GM12878 (cell line): ENCODE data around the gene RIOX2. TPM values are rescaled to one million over a fixed set of nuclear protein-coding genes. Genes with fewer than 3 reads are reported as not detected.

Experiments
- ATAC-seq: fragments of 200-7000 bp; cut with Tn5 transposase; 3 replicates; pipeline ENCODE4 v1.9.1; 2020; ENCODE audit warnings: mild to moderate bottlenecking, moderate library complexity
- BruUV-seq: library from RNA; stranded (reverse); fragments of 400-500 nt; replicated peaks from 2 replicates; lab custom pipeline; 2021; lab: Mats Ljungman, UMichigan
- CTCF ChIA-PET: fragments of 300-600 bp; sonication (Branson Sonifier 250); formaldehyde crosslinking; extraction: SDS; loops from one replicate; lab custom pipeline; 2021; ENCODE audit warnings: inconsistent platforms; lab: Yijun Ruan, JAX
- POLR2A ChIA-PET: fragments of 350-600 bp; formaldehyde crosslinking; extraction: SDS; loops from one replicate; lab custom pipeline; 2021; ENCODE audit warnings: inconsistent platforms; lab: Charles Lee
- RAD21 ChIA-PET: fragments of 300-600 bp; sonication (Branson Sonifier 250); formaldehyde crosslinking; loops from one replicate; lab custom pipeline; 2023; ENCODE audit warnings: antibody characterized with exemption; ENCODE audit not compliant: unreplicated experiment; lab: Charles Lee
- SMC1A ChIA-PET: fragments of 300-600 bp; sonication (Branson Sonifier 250); formaldehyde crosslinking; loops from one replicate; lab custom pipeline; 2023; ENCODE audit not compliant: unreplicated experiment, uncharacterized antibody; lab: Charles Lee
- DNase-seq: peaks from one replicate; pipeline ENCODE4 v3.0.0-alpha.2; 2011; ENCODE audit warnings: low read depth, low spot score
- FAIRE-seq: peaks from 3 replicates; lab custom pipeline; 2011; peaks lifted over from hg19 to GRCh38; lab: Jason Lieb, UNC
- H2AFZ ChIP-seq: 2 replicates; pipeline ENCODE4 v1.6.0; 2011; ENCODE audit warnings: low read depth, low read length, control low read depth; ENCODE audit not compliant: control insufficient read depth
- H3K27ac ChIP-seq: 2 replicates; pipeline ENCODE4 v1.5.1; 2011; ENCODE audit warnings: control low read depth; ENCODE audit not compliant: control insufficient read depth, insufficient read depth
- H3K27me3 ChIP-seq, 2 experiments: replicated peaks in 1 of 2; 2 replicates each; pipeline versions ENCODE4 v1.6.0 to v1.6.1; 2011; ENCODE audit warnings: low read length in 1 of 2; ENCODE audit not compliant: control insufficient read depth in 2 of 2, insufficient read depth in 2 of 2
- H3K36me3 ChIP-seq, 2 experiments: 2 replicates each; pipeline ENCODE4 v1.5.1; 2011; ENCODE audit warnings: low read length in 1 of 2; ENCODE audit not compliant: control insufficient read depth in 2 of 2, insufficient read depth in 2 of 2
- H3K4me1 ChIP-seq: 2 replicates; pipeline ENCODE4 v1.6.1; 2011; ENCODE audit warnings: mild to moderate bottlenecking, low read length, moderate library complexity, mixed read lengths; ENCODE audit not compliant: control insufficient read depth, insufficient read depth
- H3K4me2 ChIP-seq: 2 replicates; pipeline ENCODE4 v1.6.0; 2011; ENCODE audit warnings: control low read depth; ENCODE audit not compliant: control insufficient read depth, insufficient read depth
- H3K4me3 ChIP-seq: fragments of 200-600 bp; sonication (generic); 2 replicates; pipeline ENCODE4 v1.5.1; 2016
- H3K79me2 ChIP-seq: 2 replicates; pipeline ENCODE4 v1.6.0; 2011; ENCODE audit warnings: low read length; ENCODE audit not compliant: control insufficient read depth, insufficient read depth
- H3K9ac ChIP-seq: 2 replicates; pipeline ENCODE4 v1.8.0; 2011; ENCODE audit warnings: low read length, control low read depth, mixed read lengths; ENCODE audit not compliant: control insufficient read depth, insufficient read depth
- H3K9me3 ChIP-seq: replicated peaks from 3 replicates; pipeline ENCODE4 v1.5.1; 2011; ENCODE audit warnings: mild to moderate bottlenecking, low read length; ENCODE audit not compliant: control insufficient read depth, insufficient read depth
- H4K20me1 ChIP-seq: 2 replicates; pipeline ENCODE4 v1.6.0; 2011; ENCODE audit not compliant: control insufficient read depth, insufficient read depth
- CHD1 ChIP-seq: IDR thresholded peaks from 2 replicates; pipeline ENCODE4 v1.6.1; 2012; ENCODE audit warnings: low read depth, low read length, improper control_type of control experiment
- ELK1 ChIP-seq: IDR thresholded peaks from 2 replicates; pipeline ENCODE4 v1.6.1; 2012; ENCODE audit warnings: low read depth, low read length, improper control_type of control experiment
- ESRRA ChIP-seq: IDR thresholded peaks from 2 replicates; pipeline ENCODE4 v1.6.1; 2012; ENCODE audit warnings: mild to moderate bottlenecking, low read length, improper control_type of control experiment
- FOXK2 ChIP-seq: fragments of 450-650 bp; IDR thresholded peaks from 2 replicates; pipeline ENCODE4 v1.6.1; 2017; ENCODE audit warnings: mild to moderate bottlenecking, moderate library complexity
- KAT2A ChIP-seq: conservative IDR thresholded peaks from 2 replicates; pipeline ENCODE4 v1.6.1; 2011; ENCODE audit warnings: low read depth, low read length; ENCODE audit not compliant: control insufficient read depth
- MYC ChIP-seq: IDR thresholded peaks from 2 replicates; pipeline ENCODE4 v1.6.1; 2011; ENCODE audit warnings: mild to moderate bottlenecking, low read length, moderate library complexity, inconsistent platforms; ENCODE audit not compliant: insufficient read depth, insufficient replicate concordance, insufficient read length, severe bottlenecking
- PBX3 ChIP-seq: IDR thresholded peaks from 2 replicates; pipeline ENCODE4 v1.6.1; 2011; ENCODE audit warnings: mild to moderate bottlenecking, low read depth, low read length, moderate library complexity; ENCODE audit not compliant: insufficient replicate concordance
- WGBS: methylation state at CpG from one replicate; pipeline ENCODE4 v1.1.6; 2016; ENCODE audit warnings: low lambda C conversion rate; ENCODE audit not compliant: insufficient replicate concordance, insufficient coverage; ENCODE audit errors: missing lambda C conversion rate; 5-methylcytosine and 5-hydroxymethylcytosine counted together
- in situ Hi-C: fragments of 300-500 bp; cut with MboI; formaldehyde crosslinking; loops from 9 replicates; pipeline ENCODE4 v1.14.3; 2018; ENCODE audit warnings: mixed read lengths
- intact Hi-C: fragments of 100-400 bp; cut with micrococcal nuclease; formaldehyde crosslinking; loops from one replicate; pipeline ENCODE4 v1.14.2; 2022; ENCODE audit not compliant: unreplicated experiment
- polyA plus RNA-seq, 11 experiments: library from polyadenylated mRNA; depleted of rRNA in 4 of 11; unstranded in 6 of 11; stranded (reverse) in 5 of 11; fragments of >200 nt; fragmentation: Nextera tagmentation in 4 of 11; fragmentation: Illumina TruSeq in 1 of 11; extraction: Ambion mirVana in 4 of 11; extraction: Trizol in 1 of 11; gene quantifications; 1 replicate in 1 of 11; 2 replicates in 10 of 11; pipeline versions ENCODE4 v1.2.1 to v1.2.3, GENCODE V29; 2011 to 2016; ENCODE audit warnings: inconsistent platforms in 2 of 11, missing spikeins in 2 of 11, low read depth in 1 of 11
- total RNA-seq, 4 experiments: library from RNA; depleted of rRNA in 3 of 4; stranded (reverse); fragments of >200 nt in 3 of 4; fragmentation: Illumina TruSeq in 1 of 4; extraction: Trizol in 1 of 4; gene quantifications; 2 replicates each; pipeline versions ENCODE4 v1.2.1 to v1.2.3, GENCODE V29; 2013 to 2021

The RIOX2 gene
- total and polyA plus RNA-seq, 10 of the 15 experiments (the other 5 are each of a cell fraction or from before 2014, with no cell fraction given): 24.1 to 52.6 (median 44.0) TPM

- peaks cover 2% of the 10 kb centered on the region for H3K4me1 ChIP-seq
- RAD21 ChIA-PET: no interaction called here
- H3K9me3 ChIP-seq: no peaks in the 10 kb centered on the region
- no peak for FAIRE-seq
- H3K9ac ChIP-seq: no peak overlapping the region
- in situ Hi-C loops (no loop called here), intact Hi-C loops (loop anchor here (5.0 kb wide), 1 partner anchor 157 kb away; no protein-coding TSS in a partner anchor)
- H3K4me3 ChIP-seq: no peak overlapping the region
- H3K79me2 ChIP-seq: no peaks in the 10 kb centered on the region
- H3K36me3 ChIP-seq: peaks cover 11 to 46% of the 10 kb centered on the region in 2 experiments
- H3K27me3 ChIP-seq: no peaks in the 10 kb centered on the region
- TF ChIP-seq ESRRA: no peak
- TF ChIP-seq PBX3: no peak
- TF ChIP-seq MYC: no peak
- TF ChIP-seq CHD1: no peak
- TF ChIP-seq KAT2A: no peak
- TF ChIP-seq FOXK2: no peak
- TF ChIP-seq ELK1: no peak
- H4K20me1 ChIP-seq: no peaks in the 10 kb centered on the region
- WGBS: 96% methylated on average over 5 of the region's 5 CpGs
- H3K27ac ChIP-seq: no peak overlapping the region
- CTCF ChIA-PET: interaction anchor here (0.6 kb wide), 1 partner anchor 77 kb away, joined by 3 read pairs; no protein-coding TSS in a partner anchor
- no peak overlapping the region for H2AFZ ChIP-seq
- DNase-seq: no peak
- no peak overlapping the region for H3K4me2 ChIP-seq
- ATAC-seq: no peak
- POLR2A ChIA-PET: no interaction called here
- SMC1A ChIA-PET: interaction anchor here (1.4 kb wide), 1 partner anchor 9 kb away, joined by 5 read pairs; no protein-coding TSS in a partner anchor
- BruUV-seq: no TSS peak
Measured at GRCh38 chr3:97949743-97950142, 22.5 kb downstream of the RIOX2 start.
